ENCODE results near the gene TYR. TPM values are rescaled to one million over a fixed set of nuclear protein-coding genes. Genes with fewer than 3 reads are reported as not detected.
"Not testable (repeated sequence)": the region's sequence is repeated elsewhere in the genome, so short reads cannot be mapped to it uniquely, and the experiment has no call there.

The TYR gene
- total and polyA plus RNA-seq, 4 donors, result not detected

DNA sequence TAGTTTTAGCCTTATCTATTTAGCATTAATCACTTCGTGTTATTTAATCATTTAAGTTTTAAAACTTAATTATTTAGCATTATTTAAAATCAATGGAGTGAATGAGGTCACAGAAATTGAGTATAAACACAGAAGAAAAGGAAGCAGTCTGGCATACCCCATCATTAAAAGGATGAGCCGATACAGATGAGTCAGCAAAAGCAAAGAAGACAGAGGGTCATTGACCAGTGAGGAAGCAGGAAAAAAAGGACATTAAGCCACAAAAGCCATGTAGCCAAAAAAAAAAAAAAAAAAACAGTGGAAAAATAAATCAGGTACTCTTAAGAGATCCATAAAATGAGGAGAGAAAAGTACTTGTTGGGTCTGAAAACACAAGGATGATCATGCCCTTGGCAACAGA, 71.5 kb downstream of the TYR start:
- Histone ChIP-seq H3K27me3 (ENCODE audit: control insufficient read depth in 4 of 4, insufficient read depth in 4 of 4, low read length in 3 of 4) (no peaks in the 10 kb centered on the region), H3K9me3 (ENCODE audit: control insufficient read depth in 4 of 4, low read length in 3 of 4) (no peaks in the 10 kb centered on the region), H3K27ac (ENCODE audit: low read depth in 1 of 2, low read length in 2 of 2) (no peak overlapping the region), H3K9ac (ENCODE audit: low read depth in 1 of 2, low read length in 2 of 2) (no peak overlapping the region), H3K4me1 (ENCODE audit: control insufficient read depth in 4 of 4, insufficient read depth in 4 of 4, low read length in 3 of 4) (no peaks in the 10 kb centered on the region), H3K36me3 (ENCODE audit: control insufficient read depth in 4 of 4, insufficient read depth in 3 of 4, low read depth in 1 of 4, low read length in 3 of 4) (no peaks in the 10 kb centered on the region), H3K4me3 (ENCODE audit: low read depth in 1 of 3, low read length in 3 of 3) (no peak overlapping the region)
- 44% methylated on average over 2 of the region's 2 CpGs for WGBS
- no peak for TF ChIP-seq ZBTB33 (IDR thresholded peaks at IDR 0.05)
- no peak for TF ChIP-seq ATF3 (IDR thresholded peaks at IDR 0.05)
- no peak for TF ChIP-seq HNF4G (IDR thresholded peaks at IDR 0.05)
- no peak for TF ChIP-seq GABPA (IDR thresholded peaks at IDR 0.05 in 1 of 2, conservative IDR thresholded peaks at IDR 0.05 in 1 of 2)
- no peak for TF ChIP-seq JUND (IDR thresholded peaks at IDR 0.05)
- TF ChIP-seq, protein P1, sequence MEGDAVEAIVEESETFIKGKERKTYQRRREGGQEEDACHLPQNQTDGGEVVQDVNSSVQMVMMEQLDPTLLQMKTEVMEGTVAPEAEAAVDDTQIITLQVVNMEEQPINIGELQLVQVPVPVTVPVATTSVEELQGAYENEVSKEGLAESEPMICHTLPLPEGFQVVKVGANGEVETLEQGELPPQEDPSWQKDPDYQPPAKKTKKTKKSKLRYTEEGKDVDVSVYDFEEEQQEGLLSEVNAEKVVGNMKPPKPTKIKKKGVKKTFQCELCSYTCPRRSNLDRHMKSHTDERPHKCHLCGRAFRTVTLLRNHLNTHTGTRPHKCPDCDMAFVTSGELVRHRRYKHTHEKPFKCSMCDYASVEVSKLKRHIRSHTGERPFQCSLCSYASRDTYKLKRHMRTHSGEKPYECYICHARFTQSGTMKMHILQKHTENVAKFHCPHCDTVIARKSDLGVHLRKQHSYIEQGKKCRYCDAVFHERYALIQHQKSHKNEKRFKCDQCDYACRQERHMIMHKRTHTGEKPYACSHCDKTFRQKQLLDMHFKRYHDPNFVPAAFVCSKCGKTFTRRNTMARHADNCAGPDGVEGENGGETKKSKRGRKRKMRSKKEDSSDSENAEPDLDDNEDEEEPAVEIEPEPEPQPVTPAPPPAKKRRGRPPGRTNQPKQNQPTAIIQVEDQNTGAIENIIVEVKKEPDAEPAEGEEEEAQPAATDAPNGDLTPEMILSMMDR (IDR thresholded peaks at IDR 0.05; ENCODE audit: low read depth, low read length, missing input control), result no peak
- TF ChIP-seq, protein P2, sequence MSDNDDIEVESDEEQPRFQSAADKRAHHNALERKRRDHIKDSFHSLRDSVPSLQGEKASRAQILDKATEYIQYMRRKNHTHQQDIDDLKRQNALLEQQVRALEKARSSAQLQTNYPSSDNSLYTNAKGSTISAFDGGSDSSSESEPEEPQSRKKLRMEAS (IDR thresholded peaks at IDR 0.05), result no peak
- no peak for TF ChIP-seq RXRA (IDR thresholded peaks at IDR 0.05)
- no peak for TF ChIP-seq TAF1 (conservative IDR thresholded peaks at IDR 0.05)
- TF ChIP-seq FOXA1 (IDR thresholded peaks at IDR 0.05), result no peak
- TF ChIP-seq EGR1 (IDR thresholded peaks at IDR 0.05; ENCODE audit: low read depth in 2 of 2), result no peak
- no peak for TF ChIP-seq SP1 (IDR thresholded peaks at IDR 0.05)
- DNase-seq (ENCODE audit: low spot score), result no peak

GRCh38 chr11:89261483-89261882, 83.8 kb downstream of the TYR start:
- H3K4me1 ChIP-seq (ENCODE audit: control insufficient read depth in 4 of 4, insufficient read depth in 4 of 4, low read length in 3 of 4); H3K27ac ChIP-seq (ENCODE audit: low read depth in 1 of 2, low read length in 2 of 2); H3K9me3 ChIP-seq (ENCODE audit: control insufficient read depth in 4 of 4, low read length in 3 of 4); H3K36me3 ChIP-seq (ENCODE audit: control insufficient read depth in 4 of 4, insufficient read depth in 3 of 4, low read depth in 1 of 4, low read length in 3 of 4); H3K27me3 ChIP-seq (ENCODE audit: control insufficient read depth in 4 of 4, insufficient read depth in 4 of 4, low read length in 3 of 4); H3K4me3 ChIP-seq (ENCODE audit: low read depth in 1 of 3, low read length in 3 of 3); H3K9ac ChIP-seq (ENCODE audit: low read depth in 1 of 2, low read length in 2 of 2); DNase-seq (ENCODE audit: low spot score): not testable (repeated sequence)
- 97% methylated on average over 1 of the region's 1 CpG for WGBS

DNA sequence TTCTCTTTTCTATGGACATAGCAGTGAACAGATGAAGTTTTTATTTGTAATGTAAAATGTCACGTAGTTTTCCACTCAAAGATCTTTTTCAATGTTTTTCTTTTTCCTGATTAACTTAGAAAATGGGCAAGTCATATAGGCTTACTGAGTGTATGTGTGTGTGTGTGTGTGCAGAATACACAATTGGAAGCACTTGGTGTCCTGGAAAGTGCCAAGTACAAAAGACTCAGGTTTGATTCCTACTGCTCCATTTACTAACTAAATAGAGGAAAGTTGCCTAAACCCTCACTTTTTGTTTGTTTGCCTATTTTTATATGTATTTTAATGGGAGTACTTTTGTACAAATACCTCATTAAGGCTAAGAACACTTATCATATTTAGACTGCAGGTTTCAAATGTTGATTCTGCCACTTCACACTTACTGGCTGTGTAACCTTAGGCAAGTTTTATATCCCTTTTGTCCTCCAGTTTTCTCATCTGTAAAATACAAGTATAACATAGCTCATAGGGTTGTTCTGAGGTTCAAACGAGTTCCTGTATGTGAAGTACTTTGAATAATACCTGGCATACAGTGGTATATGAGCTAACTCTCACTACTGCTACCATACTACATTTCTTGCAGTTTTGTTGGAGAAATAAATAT, 90.1 kb downstream of the TYR start:
- TF ChIP-seq FOXA2 (IDR thresholded peaks at IDR 0.05), result no peak
- TF ChIP-seq RXRA (IDR thresholded peaks at IDR 0.05), result no peak
- no peak for TF ChIP-seq SP1 (IDR thresholded peaks at IDR 0.05)
- no peak for TF ChIP-seq NR2F2 (IDR thresholded peaks at IDR 0.05)
- Histone ChIP-seq H3K27me3 (ENCODE audit: control insufficient read depth in 4 of 4, insufficient read depth in 4 of 4, low read length in 3 of 4) (no peaks in the 10 kb centered on the region), H3K27ac (ENCODE audit: low read depth in 1 of 2, low read length in 2 of 2) (no peak overlapping the region), H3K4me3 (ENCODE audit: low read depth in 1 of 3, low read length in 3 of 3) (no peak overlapping the region), H3K9ac (ENCODE audit: low read depth in 1 of 2, low read length in 2 of 2) (no peak overlapping the region), H3K4me1 (ENCODE audit: control insufficient read depth in 4 of 4, insufficient read depth in 4 of 4, low read length in 3 of 4) (no peaks in the 10 kb centered on the region), H3K9me3 (ENCODE audit: control insufficient read depth in 4 of 4, low read length in 3 of 4) (no peaks in the 10 kb centered on the region), H3K36me3 (ENCODE audit: control insufficient read depth in 4 of 4, insufficient read depth in 3 of 4, low read depth in 1 of 4, low read length in 3 of 4) (no peaks in the 10 kb centered on the region)
- no peak for DNase-seq (ENCODE audit: low spot score)
- 51% methylated on average over 2 of the region's 2 CpGs for WGBS

- H3K9me3 ChIP-seq (ENCODE audit: control insufficient read depth in 4 of 4, low read length in 3 of 4); DNase-seq (ENCODE audit: low spot score); H3K4me1 ChIP-seq (ENCODE audit: control insufficient read depth in 4 of 4, insufficient read depth in 4 of 4, low read length in 3 of 4); H3K4me3 ChIP-seq (ENCODE audit: low read depth in 1 of 3, low read length in 3 of 3); H3K27ac ChIP-seq (ENCODE audit: low read depth in 1 of 2, low read length in 2 of 2); H3K9ac ChIP-seq (ENCODE audit: low read depth in 1 of 2, low read length in 2 of 2); H3K27me3 ChIP-seq (ENCODE audit: control insufficient read depth in 4 of 4, insufficient read depth in 4 of 4, low read length in 3 of 4); H3K36me3 ChIP-seq (ENCODE audit: control insufficient read depth in 4 of 4, insufficient read depth in 3 of 4, low read depth in 1 of 4, low read length in 3 of 4): not testable (repeated sequence)
- 91% methylated on average over 1 of the region's 1 CpG for WGBS
Measured at GRCh38 chr11:89272540-89273088, 94.9 kb downstream of the TYR start.

GRCh38 chr11:89273220-89273619, 95.5 kb downstream of the TYR start:
- not testable (repeated sequence) for DNase-seq (ENCODE audit: low spot score); H3K27me3 ChIP-seq (ENCODE audit: control insufficient read depth in 4 of 4, insufficient read depth in 4 of 4, low read length in 3 of 4); H3K4me1 ChIP-seq (ENCODE audit: control insufficient read depth in 4 of 4, insufficient read depth in 4 of 4, low read length in 3 of 4); H3K4me3 ChIP-seq (ENCODE audit: low read depth in 1 of 3, low read length in 3 of 3); H3K9ac ChIP-seq (ENCODE audit: low read depth in 1 of 2, low read length in 2 of 2); H3K36me3 ChIP-seq (ENCODE audit: control insufficient read depth in 4 of 4, insufficient read depth in 3 of 4, low read depth in 1 of 4, low read length in 3 of 4); H3K27ac ChIP-seq (ENCODE audit: low read depth in 1 of 2, low read length in 2 of 2); H3K9me3 ChIP-seq (ENCODE audit: control insufficient read depth in 4 of 4, low read length in 3 of 4)
- 81% methylated on average over 2 of the region's 2 CpGs for WGBS
